Thymus (tissue), 11 donors: ENCODE results near the gene ANKHD1. TPM values are rescaled to one million over a fixed set of nuclear protein-coding genes. Genes with fewer than 3 reads are reported as not detected.
A peak's percentile ranks its signal among the peaks of the same experiment; 100 is the strongest.

Experiments used
- DNase-seq, 9 donors: peaks; one replicate each; pipeline ENCODE4 v3.0.0-alpha.2; 2013; ENCODE audit warnings: low spot score in 9 of 9, low read depth in 6 of 9, missing footprints in 1 of 9
- H3K27ac ChIP-seq, 2 donors: one replicate each; pipeline ENCODE4 v1.5.1; 2013; ENCODE audit warnings: control low read depth in 1 of 2, low read depth in 1 of 2, low read length in 1 of 2, mild to moderate bottlenecking in 1 of 2, moderate library complexity in 1 of 2
- H3K27me3 ChIP-seq, 2 donors: one replicate each; pipeline ENCODE4 v1.5.1; 2013; ENCODE audit warnings: low read length in 1 of 2; ENCODE audit not compliant: control insufficient read depth in 2 of 2, insufficient read depth in 1 of 2
- H3K36me3 ChIP-seq, 2 donors: one replicate each; pipeline ENCODE4 v1.5.1; 2013; ENCODE audit warnings: low read length in 1 of 2, mild to moderate bottlenecking in 1 of 2, moderate library complexity in 1 of 2; ENCODE audit not compliant: control insufficient read depth in 2 of 2, insufficient read depth in 2 of 2
- H3K4me1 ChIP-seq, 2 donors: one replicate each; pipeline ENCODE4 v1.5.1; 2013; ENCODE audit warnings: low read length in 2 of 2; ENCODE audit not compliant: control insufficient read depth in 2 of 2, insufficient read depth in 2 of 2
- H3K4me3 ChIP-seq, 2 donors: one replicate each; pipeline ENCODE4 v1.5.1; 2013; ENCODE audit warnings: low read length in 2 of 2, control low read depth in 1 of 2, mild to moderate bottlenecking in 1 of 2
- H3K9me3 ChIP-seq, 2 donors: one replicate each; pipeline ENCODE4 v1.5.1; 2013; ENCODE audit warnings: low read length in 1 of 2, mild to moderate bottlenecking in 1 of 2; ENCODE audit not compliant: control insufficient read depth in 2 of 2, insufficient read depth in 1 of 2
- WGBS: extraction: QIAGEN DNeasy Blood & Tissue Kit; methylation state at CpG from one replicate; pipeline ENCODE4 v1.1.7; 2013; 5-methylcytosine and 5-hydroxymethylcytosine counted together
- polyA plus RNA-seq: library from polyadenylated mRNA; stranded (reverse); fragments of 200-250 nt; gene quantifications from one replicate; pipeline ENCODE4 v1.2.3, GENCODE V29; 2013
- total RNA-seq: library from RNA; stranded (reverse); fragments of 120-200 nt; gene quantifications from one replicate; pipeline ENCODE4 v1.2.4, GENCODE V29; 2013
- donor health status: healthy.

Gene ANKHD1
- total and polyA plus RNA-seq, 2 donors: 37.4 to 60.1 TPM

DNA sequence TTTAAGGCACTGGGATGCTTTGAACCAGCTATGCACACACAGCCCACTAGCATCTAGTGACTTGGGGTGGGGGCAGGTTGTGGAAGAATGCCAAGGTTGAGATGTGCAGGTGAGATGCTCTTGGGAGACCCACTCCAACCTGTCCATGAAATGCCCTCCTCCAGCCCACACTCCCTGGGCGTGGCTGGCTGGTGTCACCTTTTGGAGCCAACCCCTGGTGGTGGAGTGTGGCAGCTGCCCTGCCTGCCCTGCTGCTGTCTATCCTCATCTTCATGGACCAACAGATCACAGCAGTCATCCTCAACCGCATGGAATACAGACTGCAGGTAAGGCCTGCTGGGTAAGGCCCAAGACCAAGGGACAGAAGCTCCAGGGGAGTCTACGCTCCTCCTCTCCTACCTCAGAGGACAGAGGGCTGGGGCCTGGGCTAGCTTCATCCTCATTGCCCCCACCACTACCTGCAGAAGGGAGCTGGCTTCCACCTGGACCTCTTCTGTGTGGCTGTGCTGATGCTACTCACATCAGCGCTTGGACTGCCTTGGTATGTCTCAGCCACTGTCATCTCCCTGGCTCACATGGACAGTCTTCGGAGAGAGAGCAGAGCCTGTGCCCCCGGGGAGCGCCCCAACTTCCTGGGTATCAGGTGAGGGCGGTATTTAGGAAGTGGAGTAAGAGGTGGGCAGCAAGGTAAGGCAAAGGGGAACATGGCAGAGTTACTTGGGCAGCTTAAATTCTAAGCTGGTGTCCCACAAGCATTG, 34.2 kb upstream of the ANKHD1 start:
- Histone ChIP-seq H3K27me3 (peaks cover 0 to 5% of the 10 kb centered on the region in 2 donors), H3K36me3 (no peaks in the 10 kb centered on the region), H3K4me1 (peaks cover 0 to 5% of the 10 kb centered on the region in 2 donors), H3K4me3 (no peak overlapping the region), H3K27ac (no peak overlapping the region), H3K9me3 (no peaks in the 10 kb centered on the region)
- DNase-seq: no peak
- 93% methylated on average over 8 of the region's 8 CpGs for WGBS

DNA sequence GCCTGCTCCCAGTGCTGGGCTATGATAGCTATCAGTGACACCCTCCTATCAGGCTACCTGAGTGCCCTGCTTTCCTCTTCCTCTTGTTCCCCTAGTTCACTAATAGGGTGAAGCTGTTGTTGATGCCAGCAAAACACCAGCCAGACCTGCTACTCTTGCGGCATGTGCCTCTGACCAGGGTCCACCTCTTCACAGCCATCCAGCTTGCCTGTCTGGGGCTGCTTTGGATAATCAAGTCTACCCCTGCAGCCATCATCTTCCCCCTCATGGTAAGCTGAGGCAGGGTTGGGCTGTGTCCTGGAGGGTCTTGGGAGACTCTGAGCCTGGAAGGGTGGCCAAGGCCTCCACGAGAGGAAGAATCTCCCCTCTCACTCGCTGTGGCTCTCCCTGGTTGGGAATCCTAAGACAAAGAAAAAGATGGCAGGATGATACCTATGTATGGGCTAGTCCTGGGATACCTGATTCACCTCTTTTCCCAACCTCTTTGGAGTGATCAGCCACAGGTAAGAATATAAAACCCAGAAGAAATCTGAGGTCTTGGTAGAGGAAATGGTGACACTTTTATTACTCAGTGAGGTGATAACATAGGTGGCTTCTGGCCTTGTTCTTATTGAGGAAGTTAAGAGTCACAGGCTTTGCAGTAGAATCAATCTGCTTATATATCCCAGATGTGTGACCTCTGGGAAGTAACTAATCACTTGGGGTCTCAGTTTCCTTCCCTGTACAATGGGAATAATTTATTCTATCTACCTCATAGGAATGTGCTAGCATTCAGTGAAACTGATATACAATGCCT, 30.1 kb upstream of the ANKHD1 start:
- Histone ChIP-seq H3K4me1 (no peaks in the 10 kb centered on the region), H3K36me3 (no peaks in the 10 kb centered on the region), H3K27me3 (no peaks in the 10 kb centered on the region), H3K9me3 (no peaks in the 10 kb centered on the region), H3K4me3 (no peak overlapping the region), H3K27ac (no peak overlapping the region)
- WGBS: 95% methylated on average over 3 of the region's 3 CpGs
- no peak for DNase-seq

DNA sequence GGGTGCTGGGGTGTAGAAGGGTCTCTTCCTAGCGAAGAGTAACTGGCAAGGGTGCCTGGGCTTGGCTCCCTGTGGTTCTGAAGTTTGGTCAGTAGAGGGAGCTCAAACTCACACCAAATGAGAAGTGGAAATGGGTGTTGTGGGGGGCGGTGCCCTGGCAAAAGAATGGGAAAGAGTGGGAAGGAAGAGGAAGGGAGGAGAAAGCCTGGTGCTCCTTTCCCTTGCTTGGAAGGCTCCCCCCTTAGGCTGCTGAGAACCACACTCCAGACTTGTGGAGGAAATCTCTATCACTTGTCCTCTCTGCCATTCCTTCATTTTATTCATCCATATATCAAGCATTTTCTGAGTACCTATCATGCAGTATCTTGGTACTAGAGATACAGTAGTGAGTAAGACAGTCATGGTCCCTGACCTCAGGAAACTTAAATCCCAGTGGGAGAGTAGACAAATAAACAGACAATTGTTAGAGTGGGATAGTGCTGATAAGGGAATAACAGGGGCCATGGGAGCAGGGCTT, 28.6 kb upstream of the ANKHD1 start:
- WGBS: 34% methylated on average over 2 of the region's 2 CpGs
- H3K4me3 ChIP-seq: no peak overlapping the region
- DNase-seq: peak in 6 of 9 donors; percentile 26 to 57 (median 38)
- no peaks in the 10 kb centered on the region for H3K36me3 ChIP-seq
- H3K27ac ChIP-seq: no peak overlapping the region
- no peaks in the 10 kb centered on the region for H3K4me1 ChIP-seq
- no peaks in the 10 kb centered on the region for H3K9me3 ChIP-seq
- H3K27me3 ChIP-seq: no peaks in the 10 kb centered on the region

DNA sequence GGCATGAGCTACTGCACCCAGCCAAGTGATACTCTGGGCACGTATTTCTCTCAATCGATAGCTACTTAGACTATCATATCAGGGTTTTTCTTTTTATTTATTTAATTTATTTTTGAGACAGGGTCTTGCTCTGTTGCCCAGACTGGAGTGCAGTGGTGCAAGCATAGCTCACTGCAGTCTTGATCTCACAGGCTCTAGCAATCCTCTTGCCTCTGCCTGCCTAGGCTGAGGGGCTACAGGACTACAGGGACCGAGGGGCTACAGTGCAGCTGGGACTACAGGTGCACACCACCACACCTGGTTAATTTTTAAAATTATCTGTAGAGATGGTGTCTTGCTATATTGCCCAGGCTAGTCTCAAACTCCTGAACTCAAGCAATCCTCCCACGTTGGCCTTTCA, 20.3 kb upstream of the ANKHD1 start:
- 97% methylated on average over 4 of the region's 4 CpGs for WGBS
- Histone ChIP-seq H3K9me3 (no peaks in the 10 kb centered on the region), H3K36me3 (no peaks in the 10 kb centered on the region), H3K27ac (no peak overlapping the region), H3K27me3 (no peaks in the 10 kb centered on the region), H3K4me1 (no peaks in the 10 kb centered on the region), H3K4me3 (no peak overlapping the region)
- no peak for DNase-seq

DNA sequence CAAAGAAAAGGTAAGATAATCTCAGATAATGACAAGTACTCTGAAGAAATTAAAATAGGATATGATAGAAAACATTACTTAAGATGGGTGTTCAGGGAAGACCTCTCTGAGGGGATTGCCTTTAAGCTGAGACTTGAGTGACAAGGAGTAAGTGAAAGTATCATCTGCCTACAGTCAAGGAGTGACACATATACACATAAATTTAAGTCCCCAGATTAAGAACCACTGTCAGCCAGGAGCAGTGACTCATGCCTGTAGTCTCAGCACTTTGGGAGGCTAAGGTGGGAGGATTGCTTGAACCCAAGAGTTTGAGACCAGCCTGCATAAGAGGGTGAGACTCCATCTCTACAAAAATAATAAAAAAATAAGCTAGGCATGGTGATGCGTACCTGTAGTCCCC, 19.7 kb upstream of the ANKHD1 start:
- Histone ChIP-seq H3K36me3 (no peaks in the 10 kb centered on the region), H3K27ac (no peak overlapping the region), H3K9me3 (no peaks in the 10 kb centered on the region), H3K27me3 (no peaks in the 10 kb centered on the region), H3K4me3 (no peak overlapping the region), H3K4me1 (no peaks in the 10 kb centered on the region)
- 100% methylated on average over 1 of the region's 1 CpG for WGBS
- no peak for DNase-seq

DNA sequence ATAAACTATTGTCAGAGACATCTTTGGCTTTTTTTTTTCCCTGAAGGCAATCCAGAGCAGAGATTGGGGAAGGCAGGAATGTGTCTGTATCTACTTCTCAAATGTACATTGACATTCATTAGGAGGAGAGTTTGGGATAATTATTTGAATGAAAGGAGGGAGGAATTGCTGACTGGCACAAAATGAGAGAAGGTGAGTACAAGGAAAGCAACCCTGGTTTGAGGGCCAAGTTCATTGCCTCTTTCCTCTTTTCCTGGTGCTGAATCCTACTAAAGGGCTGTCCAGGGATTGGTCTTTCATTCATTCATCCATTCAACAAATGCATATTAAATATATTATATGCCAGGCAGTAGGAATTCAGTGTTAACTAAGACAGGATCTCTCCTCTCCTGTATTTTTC, 18.8 kb upstream of the ANKHD1 start:
- H3K27me3 ChIP-seq: no peaks in the 10 kb centered on the region
- no peaks in the 10 kb centered on the region for H3K9me3 ChIP-seq
- H3K4me1 ChIP-seq: no peaks in the 10 kb centered on the region
- no peak overlapping the region for H3K4me3 ChIP-seq
- DNase-seq: no peak
- no peaks in the 10 kb centered on the region for H3K36me3 ChIP-seq
- H3K27ac ChIP-seq: no peak overlapping the region

DNA sequence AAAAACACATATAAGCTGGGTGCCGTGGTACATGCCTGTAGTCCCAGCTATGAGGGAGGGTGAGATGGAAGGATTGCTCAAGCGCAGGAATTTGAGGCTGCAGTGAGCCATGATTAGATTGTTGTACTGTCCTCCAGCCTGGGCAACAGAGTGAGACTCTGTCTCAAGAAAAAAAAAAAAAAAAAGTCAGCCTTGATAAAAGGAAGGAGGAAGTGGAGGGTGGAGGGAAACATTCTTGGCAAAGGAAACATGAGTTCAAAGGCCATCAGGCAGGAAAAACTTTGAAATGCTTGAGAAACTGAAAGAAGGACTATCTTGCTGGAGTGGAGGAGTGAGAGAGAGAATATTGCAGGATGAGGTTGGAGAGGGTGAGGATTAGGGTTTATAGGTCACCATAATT, 18.3 kb upstream of the ANKHD1 start:
- Histone ChIP-seq H3K9me3 (no peaks in the 10 kb centered on the region), H3K27ac (no peak overlapping the region), H3K27me3 (no peaks in the 10 kb centered on the region), H3K4me1 (no peaks in the 10 kb centered on the region), H3K4me3 (no peak overlapping the region), H3K36me3 (no peaks in the 10 kb centered on the region)
- over 99% methylated on average over 2 of the region's 2 CpGs for WGBS
- DNase-seq: no peak

DNA sequence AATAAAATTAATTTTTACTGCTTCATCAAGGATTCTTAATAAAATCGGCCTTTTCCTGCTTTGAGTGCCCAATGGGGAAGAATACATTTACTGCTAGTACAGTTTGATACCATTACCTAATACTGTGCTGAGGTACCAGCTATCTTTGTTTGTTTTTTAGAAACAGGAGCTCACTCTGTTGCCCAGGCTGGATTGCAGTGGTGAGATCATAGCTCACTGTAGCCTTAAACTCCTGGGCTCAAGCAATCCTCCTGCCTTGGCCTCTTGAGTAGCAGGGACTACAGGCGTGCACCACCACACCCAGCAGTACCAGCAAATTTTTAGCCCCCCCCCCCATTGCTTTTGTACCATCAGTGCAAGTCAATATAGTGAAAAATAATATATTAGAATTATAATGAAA, 13.6 kb upstream of the ANKHD1 start:
- DNase-seq: no peak
- H3K4me3 ChIP-seq: no peak overlapping the region
- H3K27me3 ChIP-seq: no peaks in the 10 kb centered on the region
- WGBS: 97% methylated on average over 2 of the region's 2 CpGs
- H3K9me3 ChIP-seq: no peaks in the 10 kb centered on the region
- H3K36me3 ChIP-seq: peaks cover 3 to 4% of the 10 kb centered on the region in 2 donors
- H3K4me1 ChIP-seq: no peaks in the 10 kb centered on the region
- H3K27ac ChIP-seq: no peak overlapping the region

DNA sequence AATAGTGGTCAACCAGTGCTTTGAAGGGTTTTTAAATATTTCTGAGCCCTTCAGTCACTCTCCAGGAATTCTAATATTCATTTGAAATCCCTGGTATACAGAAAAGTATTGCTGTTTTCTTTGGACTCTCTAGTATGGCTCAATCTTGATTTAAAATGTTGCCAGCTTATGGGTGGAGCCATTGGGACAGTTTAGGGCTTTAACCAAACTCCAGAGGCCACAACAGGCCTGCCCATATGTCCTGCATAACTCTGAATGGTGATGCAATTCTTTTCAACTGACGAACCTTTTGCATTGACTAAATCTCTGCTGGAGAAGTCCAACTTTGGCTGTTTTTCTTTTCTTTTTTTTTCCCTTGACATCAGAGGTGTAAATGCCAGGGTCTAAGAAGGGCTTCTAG, 10.3 kb upstream of the ANKHD1 start:
- no peak for DNase-seq
- H3K36me3 ChIP-seq: peaks cover 3 to 4% of the 10 kb centered on the region in 2 donors
- no peak overlapping the region for H3K4me3 ChIP-seq
- H3K9me3 ChIP-seq: no peaks in the 10 kb centered on the region
- H3K27me3 ChIP-seq: no peaks in the 10 kb centered on the region
- no peak overlapping the region for H3K27ac ChIP-seq
- 98% methylated on average over 1 of the region's 1 CpG for WGBS
- no peaks in the 10 kb centered on the region for H3K4me1 ChIP-seq
